Smooth muscle cell (in vitro differentiated cells): ENCODE results near the gene TP53I11. TPM values are rescaled to one million over a fixed set of nuclear protein-coding genes. Genes with fewer than 3 reads are reported as not detected.

Source experiments
- DNase-seq: peaks from one replicate; lab custom pipeline; 2025; ENCODE audit not compliant: unreplicated experiment; lab: John Stamatoyannopoulos, UW
- H2AFZ ChIP-seq: fragments of 200-600 bp; sonication (generic); 2 replicates; pipeline ENCODE4 v1.6.0; 2016; ENCODE audit warnings: antibody characterized with exemption, low read depth, mild to moderate bottlenecking
- H3F3A ChIP-seq: fragments of 200-600 bp; sonication (generic); 2 replicates; pipeline ENCODE4 v1.6.0; 2017; ENCODE audit warnings: antibody characterized with exemption, low read depth
- H3K27ac ChIP-seq: fragments of 200-600 bp; sonication (generic); 2 replicates; pipeline ENCODE4 v1.5.1; 2016; ENCODE audit warnings: low read depth, mild to moderate bottlenecking
- H3K27me3 ChIP-seq: fragments of 200-600 bp; sonication (generic); 2 replicates; pipeline ENCODE4 v1.6.1; 2016; ENCODE audit warnings: low read depth, mild to moderate bottlenecking
- H3K36me3 ChIP-seq: fragments of 200-600 bp; sonication (generic); 2 replicates; pipeline ENCODE4 v1.5.1; 2016; ENCODE audit warnings: low read depth
- H3K4me1 ChIP-seq: fragments of 200-600 bp; sonication (generic); 2 replicates; pipeline ENCODE4 v1.5.1; 2016; ENCODE audit warnings: low read depth
- H3K4me2 ChIP-seq: fragments of 200-600 bp; sonication (generic); 2 replicates; pipeline ENCODE4 v1.6.0; 2016; ENCODE audit warnings: mild to moderate bottlenecking
- H3K4me3 ChIP-seq: fragments of 200-600 bp; sonication (generic); 2 replicates; pipeline ENCODE4 v1.5.1; 2016; ENCODE audit warnings: mild to moderate bottlenecking
- H3K79me2 ChIP-seq: fragments of 200-600 bp; sonication (generic); 2 replicates; pipeline ENCODE4 v1.6.0; 2016; ENCODE audit warnings: low read depth, mild to moderate bottlenecking
- H3K9ac ChIP-seq: fragments of 200-600 bp; sonication (generic); 2 replicates; pipeline ENCODE4 v1.6.0; 2016; ENCODE audit warnings: low read depth
- H3K9me3 ChIP-seq: fragments of 200-600 bp; sonication (generic); replicated peaks from 2 replicates; pipeline ENCODE4 v1.5.1; 2016; ENCODE audit warnings: low read depth
- H4K20me1 ChIP-seq: fragments of 200-600 bp; sonication (generic); 2 replicates; pipeline ENCODE4 v1.6.0; 2016; ENCODE audit warnings: low read depth
- CTCF ChIP-seq: fragments of 200-600 bp; sonication (generic); IDR thresholded peaks from 2 replicates; pipeline ENCODE4 v1.5.1; 2017; ENCODE audit warnings: borderline replicate concordance, mild to moderate bottlenecking, antibody characterized with exemption; ENCODE audit not compliant: insufficient read depth, poor library complexity, severe bottlenecking
- WGBS: methylation state at CpG from one replicate; pipeline ENCODE4 v1.1.7; 2016; ENCODE audit warnings: low lambda C conversion rate; 5-methylcytosine and 5-hydroxymethylcytosine counted together
- polyA plus RNA-seq: library from polyadenylated mRNA; unstranded; fragments of >200 nt; fragmentation: Nextera tagmentation; extraction: Ambion mirVana; gene quantifications from 2 replicates; pipeline ENCODE4 v1.2.1, GENCODE V29; 2016
- total RNA-seq: library from RNA; depleted of rRNA; stranded (reverse); fragments of >200 nt; gene quantifications from 2 replicates; pipeline ENCODE4 v1.2.3, GENCODE V29; 2014

Gene TP53I11
- total and polyA plus RNA-seq, 2 experiments from 2014 or later: 14.2 to 61.2 TPM

- no peak overlapping the region for H3K27ac ChIP-seq
Measured at GRCh38 chr11:44988981-44989635, 38.4 kb upstream of the TP53I11 start.

GRCh38 chr11:44988111-44988510 is 37.4 kb upstream of the TP53I11 start:
- Histone ChIP-seq H3K36me3 (no peaks in the 10 kb centered on the region), H2AFZ (no peak overlapping the region), H3K27ac (no peak overlapping the region), H3K27me3 (peaks cover 12% of the 10 kb centered on the region), H3K9me3 (no peaks in the 10 kb centered on the region), H3K9ac (no peak overlapping the region), H3F3A (no peaks in the 10 kb centered on the region), H4K20me1 (no peaks in the 10 kb centered on the region), H3K4me3 (no peak overlapping the region), H3K4me2 (no peak overlapping the region), H3K4me1 (peaks cover 7% of the 10 kb centered on the region), H3K79me2 (no peaks in the 10 kb centered on the region)
- WGBS: 90% methylated on average over 2 of the region's 2 CpGs
- no peak for DNase-seq
- no peak for TF ChIP-seq CTCF

More at GRCh38 chr11:44988981-44989635, 38.4 kb upstream of the TP53I11 start:
- H3K9me3 ChIP-seq: no peaks in the 10 kb centered on the region
- H3K4me2 ChIP-seq: no peak overlapping the region
- TF ChIP-seq CTCF: no peak
- no peak for DNase-seq
- no peaks in the 10 kb centered on the region for H3K36me3 ChIP-seq
- H3F3A ChIP-seq: no peaks in the 10 kb centered on the region
- H3K9ac ChIP-seq: no peak overlapping the region
- H4K20me1 ChIP-seq: no peaks in the 10 kb centered on the region
- H3K27me3 ChIP-seq: peaks cover 15% of the 10 kb centered on the region
- no peak overlapping the region for H3K4me3 ChIP-seq
- 85% methylated on average over 5 of the region's 5 CpGs for WGBS
- H3K4me1 ChIP-seq: peaks cover 7% of the 10 kb centered on the region
- no peak overlapping the region for H2AFZ ChIP-seq
- H3K79me2 ChIP-seq: no peaks in the 10 kb centered on the region

GRCh38 chr11:44987506-44987905 is 36.8 kb upstream of the TP53I11 start:
- H3K4me3 ChIP-seq: no peak overlapping the region
- TF ChIP-seq CTCF: no peak
- H3K4me2 ChIP-seq: no peak overlapping the region
- H3K4me1 ChIP-seq: peaks cover 7% of the 10 kb centered on the region
- no peaks in the 10 kb centered on the region for H3F3A ChIP-seq
- no peak overlapping the region for H3K27ac ChIP-seq
- H2AFZ ChIP-seq: no peak overlapping the region
- no peak for DNase-seq
- no peak overlapping the region for H3K9ac ChIP-seq
- no peaks in the 10 kb centered on the region for H3K9me3 ChIP-seq
- peaks cover 12% of the 10 kb centered on the region for H3K27me3 ChIP-seq
- no peaks in the 10 kb centered on the region for H3K36me3 ChIP-seq
- no peaks in the 10 kb centered on the region for H3K79me2 ChIP-seq
- WGBS: 78% methylated on average over 10 of the region's 10 CpGs
- no peaks in the 10 kb centered on the region for H4K20me1 ChIP-seq

- Histone ChIP-seq H2AFZ (no peak overlapping the region), H3K27ac (no peak overlapping the region), H4K20me1 (no peaks in the 10 kb centered on the region), H3K79me2 (no peaks in the 10 kb centered on the region), H3K9me3 (no peaks in the 10 kb centered on the region), H3K27me3 (peaks cover 12% of the 10 kb centered on the region), H3K4me3 (no peak overlapping the region), H3F3A (no peaks in the 10 kb centered on the region), H3K36me3 (no peaks in the 10 kb centered on the region), H3K4me1 (peaks cover 7% of the 10 kb centered on the region), H3K9ac (no peak overlapping the region), H3K4me2 (no peak overlapping the region)
- DNase-seq: no peak
- no peak for TF ChIP-seq CTCF
- WGBS: 89% methylated on average over 3 of the region's 3 CpGs
Measured at GRCh38 chr11:44986315-44986714, 35.6 kb upstream of the TP53I11 start.
